Testis (tissue), 2 donors: Measurements from ENCODE around the gene ZNF365.

Experiments
- POLR2A ChIP-seq: fragments of 450-650 bp; IDR thresholded peaks from one replicate; pipeline ENCODE4 v1.6.1; 2017; ENCODE audit warnings: antibody characterized with exemption, mild to moderate bottlenecking, moderate library complexity
- TF ChIP-seq, protein P1 (sequence below), 3 experiments: fragments of 450-650 bp in 2 of 3; fragments of 200-600 bp in 1 of 3; sonication (generic) in 1 of 3; IDR thresholded peaks; one replicate each; pipeline ENCODE4 v1.5.1; 2016 to 2019; ENCODE audit warnings: antibody characterized with exemption in 3 of 3, mild to moderate bottlenecking in 2 of 3, moderate library complexity in 1 of 3

DNA sequence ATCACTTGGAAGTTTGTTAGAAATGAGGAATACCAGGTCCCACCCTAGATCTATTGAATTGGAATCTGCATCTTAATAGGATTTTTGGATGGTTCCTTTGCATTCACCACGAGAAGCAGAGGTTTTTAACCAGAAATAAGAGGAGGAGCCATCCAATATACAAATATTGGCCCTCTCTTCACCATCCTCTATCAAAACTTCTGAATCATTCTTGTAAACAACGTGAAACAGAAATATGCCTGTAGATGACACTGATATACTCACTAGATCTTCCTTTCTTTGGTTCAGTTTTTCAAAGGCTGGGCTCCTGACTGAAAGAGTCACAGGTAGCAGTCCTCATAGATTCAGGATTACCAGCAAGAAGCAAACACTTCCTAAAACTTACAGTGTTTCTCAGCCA is 39.5 kb downstream of the ZNF365 start:
- TF ChIP-seq, protein P1, sequence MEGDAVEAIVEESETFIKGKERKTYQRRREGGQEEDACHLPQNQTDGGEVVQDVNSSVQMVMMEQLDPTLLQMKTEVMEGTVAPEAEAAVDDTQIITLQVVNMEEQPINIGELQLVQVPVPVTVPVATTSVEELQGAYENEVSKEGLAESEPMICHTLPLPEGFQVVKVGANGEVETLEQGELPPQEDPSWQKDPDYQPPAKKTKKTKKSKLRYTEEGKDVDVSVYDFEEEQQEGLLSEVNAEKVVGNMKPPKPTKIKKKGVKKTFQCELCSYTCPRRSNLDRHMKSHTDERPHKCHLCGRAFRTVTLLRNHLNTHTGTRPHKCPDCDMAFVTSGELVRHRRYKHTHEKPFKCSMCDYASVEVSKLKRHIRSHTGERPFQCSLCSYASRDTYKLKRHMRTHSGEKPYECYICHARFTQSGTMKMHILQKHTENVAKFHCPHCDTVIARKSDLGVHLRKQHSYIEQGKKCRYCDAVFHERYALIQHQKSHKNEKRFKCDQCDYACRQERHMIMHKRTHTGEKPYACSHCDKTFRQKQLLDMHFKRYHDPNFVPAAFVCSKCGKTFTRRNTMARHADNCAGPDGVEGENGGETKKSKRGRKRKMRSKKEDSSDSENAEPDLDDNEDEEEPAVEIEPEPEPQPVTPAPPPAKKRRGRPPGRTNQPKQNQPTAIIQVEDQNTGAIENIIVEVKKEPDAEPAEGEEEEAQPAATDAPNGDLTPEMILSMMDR (IDR thresholded peaks at IDR 0.05) = no peak
- no peak for TF ChIP-seq POLR2A
